A673 (cell line): Measurements from ENCODE around the gene ADCY3. TPM values are rescaled to one million over a fixed set of nuclear protein-coding genes. Genes with fewer than 3 reads are reported as not detected.

Source experiments
- BruUV-seq: library from RNA; stranded (reverse); fragments of 400-500 nt; replicated peaks from 2 replicates; lab custom pipeline; 2021; lab: Mats Ljungman, UMichigan
- CTCF ChIA-PET: fragments of 300-600 bp; sonication (Branson Sonifier 250); formaldehyde crosslinking; loops from one replicate; lab custom pipeline; 2022; ENCODE audit warnings: antibody characterized with exemption; lab: Charles Lee
- POLR2A ChIA-PET: fragments of 300-600 bp; sonication (Branson Sonifier 250); formaldehyde crosslinking; loops from one replicate; lab custom pipeline; 2022; ENCODE audit warnings: antibody characterized with exemption; ENCODE audit not compliant: low non-redundant PET; lab: Charles Lee
- DNase-seq: peaks from one replicate; pipeline ENCODE4 v3.0.0-alpha.2; 2015; ENCODE audit warnings: low spot score
- H3K27ac ChIP-seq: fragments of 200-600 bp; sonication (generic); 2 replicates; pipeline ENCODE4 v1.5.1; 2016; ENCODE audit warnings: mixed run types, low read depth, mild to moderate bottlenecking, mixed read lengths, antibody characterized with exemption, low read length; ENCODE audit not compliant: poor library complexity, severe bottlenecking
- H3K27me3 ChIP-seq: fragments of 200-600 bp; sonication (generic); replicated peaks from 2 replicates; pipeline ENCODE4 v1.6.1; 2017; ENCODE audit warnings: mixed run types, low read depth, mild to moderate bottlenecking, mixed read lengths, antibody characterized with exemption, low read length; ENCODE audit not compliant: insufficient read depth, poor library complexity
- H3K36me3 ChIP-seq: fragments of 200-600 bp; sonication (generic); 2 replicates; pipeline ENCODE4 v1.6.1; 2016; ENCODE audit warnings: mixed run types, mild to moderate bottlenecking, mixed read lengths, antibody characterized with exemption, low read length; ENCODE audit not compliant: insufficient read depth, poor library complexity, severe bottlenecking
- H3K4me1 ChIP-seq: fragments of 200-600 bp; sonication (generic); 2 replicates; pipeline ENCODE4 v1.6.1; 2017; ENCODE audit warnings: mixed run types, mild to moderate bottlenecking, mixed read lengths, antibody characterized with exemption, low read length; ENCODE audit not compliant: insufficient read depth, poor library complexity, severe bottlenecking
- H3K4me3 ChIP-seq: fragments of 200-600 bp; sonication (generic); 2 replicates; pipeline ENCODE4 v1.5.1; 2016; ENCODE audit warnings: low read depth, mixed run types, mild to moderate bottlenecking, mixed read lengths, low read length; ENCODE audit not compliant: poor library complexity, severe bottlenecking
- H3K9me3 ChIP-seq: fragments of 200-600 bp; sonication (generic); 2 replicates; pipeline ENCODE4 v1.6.1; 2016; ENCODE audit warnings: mixed run types, low read depth, mild to moderate bottlenecking, mixed read lengths, antibody characterized with exemption, low read length; ENCODE audit not compliant: poor library complexity, severe bottlenecking
- CTCF ChIP-seq: fragments of 300-800, 200-600 bp; sonication (generic); conservative IDR thresholded peaks from 2 replicates; pipeline ENCODE4 v1.5.1; 2017; ENCODE audit warnings: low read depth, mild to moderate bottlenecking, antibody characterized with exemption, low read length, moderate library complexity, mixed read lengths
- EZH2 ChIP-seq: fragments of 200-600 bp; sonication (generic); IDR thresholded peaks from 2 replicates; pipeline ENCODE4 v1.6.1; 2017; ENCODE audit warnings: borderline replicate concordance, low read depth, mild to moderate bottlenecking, mixed read lengths, antibody characterized with exemption, low read length; ENCODE audit not compliant: poor library complexity, severe bottlenecking
- intact Hi-C: fragments of 100-400 bp; cut with micrococcal nuclease; formaldehyde crosslinking; loops from one replicate; pipeline ENCODE4 v1.10.0; 2022; ENCODE audit not compliant: unreplicated experiment
- total RNA-seq: library from RNA; stranded (reverse); gene quantifications from 2 replicates; pipeline ENCODE4 v1.2.3, GENCODE V29; 2021

Gene ADCY3
- total RNA-seq, 1 experiment from 2014 or later: 42.2 TPM

GRCh38 chr2:24856791-24857211, 63.2 kb downstream of the ADCY3 start:
- POLR2A ChIA-PET: no interaction called here
- Histone ChIP-seq H3K27ac (no peak overlapping the region), H3K36me3 (no peaks in the 10 kb centered on the region), H3K27me3 (no peaks in the 10 kb centered on the region), H3K9me3 (no peaks in the 10 kb centered on the region), H3K4me3 (no peak overlapping the region), H3K4me1 (no peaks in the 10 kb centered on the region)
- BruUV-seq: no TSS peak
- no peak for TF ChIP-seq EZH2
- TF ChIP-seq CTCF: no peak
- CTCF ChIA-PET: no interaction called here
- DNase-seq: no peak
- intact Hi-C loops: no loop called here

GRCh38 chr2:24855726-24856125, 64.3 kb downstream of the ADCY3 start:
- DNase-seq: peak; percentile 58
- ChIA-PET CTCF (no interaction called here), POLR2A (interaction anchor here (0.6 to 0.8 kb wide), 2 partner anchors 422 to 456 kb away, joined by 3 to 12 read pairs; no protein-coding TSS in a partner anchor)

GRCh38 chr2:24855022-24855622, 64.9 kb downstream of the ADCY3 start:
- ChIA-PET POLR2A (interaction anchor here (0.6 to 0.8 kb wide), 3 partner anchors 115 to 455 kb away, joined by 3 to 15 read pairs (median 12); no protein-coding TSS in a partner anchor), CTCF (no interaction called here)
- H3K27ac ChIP-seq: no peak overlapping the region
- no TSS peak for BruUV-seq
- no peaks in the 10 kb centered on the region for H3K4me1 ChIP-seq
- no peaks in the 10 kb centered on the region for H3K27me3 ChIP-seq
- TF ChIP-seq CTCF: no peak
- TF ChIP-seq EZH2: no peak
- DNase-seq: no peak
- intact Hi-C loops: no loop called here
- H3K9me3 ChIP-seq: no peaks in the 10 kb centered on the region
- H3K36me3 ChIP-seq: no peaks in the 10 kb centered on the region
- H3K4me3 ChIP-seq: no peak overlapping the region

More at GRCh38 chr2:24855726-24856125, 64.3 kb downstream of the ADCY3 start:
- H3K27me3 ChIP-seq: no peaks in the 10 kb centered on the region
- H3K4me3 ChIP-seq: no peak overlapping the region
- no TSS peak for BruUV-seq
- intact Hi-C loops: no loop called here
- no peaks in the 10 kb centered on the region for H3K9me3 ChIP-seq
- H3K36me3 ChIP-seq: no peaks in the 10 kb centered on the region
- no peak overlapping the region for H3K27ac ChIP-seq
- TF ChIP-seq CTCF (no peak), EZH2 (no peak)
- no peaks in the 10 kb centered on the region for H3K4me1 ChIP-seq
